ENCODE measurements around the gene ITSN2.
A peak's percentile ranks its signal among the peaks of the same experiment; 100 is the strongest.

Gene ITSN2

GRCh38 chr2:24169023-24169422 lies 191.3 kb downstream of the ITSN2 start:
- no peak for DNase-seq

GRCh38 chr2:24164416-24164973 lies 195.8 kb downstream of the ITSN2 start:
- peak in 1 of 2 donors; percentile 24 for DNase-seq

- no peak for DNase-seq
Measured at GRCh38 chr2:24163601-24164000, 196.7 kb downstream of the ITSN2 start.

- DNase-seq: no peak
Measured at GRCh38 chr2:24163186-24163585, 197.2 kb downstream of the ITSN2 start.

GRCh38 chr2:24162494-24162893 lies 197.8 kb downstream of the ITSN2 start:
- DNase-seq: no peak

- DNase-seq: no peak
Measured at GRCh38 chr2:24160761-24161160, 199.6 kb downstream of the ITSN2 start.

GRCh38 chr2:24159708-24160107 lies 200.6 kb downstream of the ITSN2 start:
- no peak for DNase-seq

- DNase-seq: no peak
Measured at GRCh38 chr2:24158131-24158530, 202.2 kb downstream of the ITSN2 start.

- no peak for DNase-seq
Measured at GRCh38 chr2:24153478-24153877, 206.9 kb downstream of the ITSN2 start.
